ENCODE measurements around the gene C1orf210.

C1orf210 gene

DNA sequence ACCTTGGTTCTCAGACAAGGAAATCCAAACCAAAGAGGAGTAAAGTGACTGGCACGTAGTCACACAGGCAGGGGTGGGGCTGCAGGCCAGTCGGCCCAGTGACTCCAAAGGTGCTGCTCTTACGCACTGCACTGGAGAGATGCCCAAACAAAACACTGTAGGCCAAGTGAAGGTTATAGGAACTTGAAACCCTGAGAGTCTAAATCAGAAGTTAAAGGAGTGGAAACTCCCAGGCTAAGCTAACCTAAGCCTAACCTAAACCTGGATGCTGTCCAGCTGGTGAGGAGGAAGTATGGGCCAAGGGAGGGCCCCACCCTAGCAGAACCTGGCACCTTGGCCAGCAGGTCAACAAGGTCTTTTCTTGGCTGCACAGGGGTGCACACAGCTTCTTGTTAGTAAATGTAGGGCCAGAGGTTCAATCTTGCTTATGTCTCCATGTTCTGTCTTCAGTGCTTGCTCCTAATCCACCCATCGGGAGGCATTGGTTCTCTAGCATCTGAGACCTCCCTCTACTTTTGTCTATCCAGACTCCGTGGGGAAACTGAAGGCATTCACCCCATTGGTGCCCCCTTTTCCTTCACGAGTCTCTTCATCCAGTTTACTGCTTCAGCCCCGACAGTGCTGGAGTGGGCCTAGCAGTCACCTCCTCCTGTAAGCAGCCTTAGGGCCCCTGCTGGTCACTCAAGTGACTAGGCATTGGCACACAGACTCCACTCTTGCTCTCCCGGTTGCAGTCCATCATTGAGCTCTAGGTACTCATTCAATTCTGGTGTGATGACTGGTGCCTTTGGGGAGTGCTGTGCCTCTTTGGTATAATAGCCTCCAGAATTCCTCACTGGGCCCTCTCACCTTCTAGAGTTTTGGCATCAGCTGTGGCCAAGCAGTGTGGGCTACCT, 28.5 kb downstream of the C1orf210 start:
- no peak overlapping the region for H3K4me3 ChIP-seq (ENCODE audit: low read depth, low read length)
- TF ChIP-seq, protein P1, sequence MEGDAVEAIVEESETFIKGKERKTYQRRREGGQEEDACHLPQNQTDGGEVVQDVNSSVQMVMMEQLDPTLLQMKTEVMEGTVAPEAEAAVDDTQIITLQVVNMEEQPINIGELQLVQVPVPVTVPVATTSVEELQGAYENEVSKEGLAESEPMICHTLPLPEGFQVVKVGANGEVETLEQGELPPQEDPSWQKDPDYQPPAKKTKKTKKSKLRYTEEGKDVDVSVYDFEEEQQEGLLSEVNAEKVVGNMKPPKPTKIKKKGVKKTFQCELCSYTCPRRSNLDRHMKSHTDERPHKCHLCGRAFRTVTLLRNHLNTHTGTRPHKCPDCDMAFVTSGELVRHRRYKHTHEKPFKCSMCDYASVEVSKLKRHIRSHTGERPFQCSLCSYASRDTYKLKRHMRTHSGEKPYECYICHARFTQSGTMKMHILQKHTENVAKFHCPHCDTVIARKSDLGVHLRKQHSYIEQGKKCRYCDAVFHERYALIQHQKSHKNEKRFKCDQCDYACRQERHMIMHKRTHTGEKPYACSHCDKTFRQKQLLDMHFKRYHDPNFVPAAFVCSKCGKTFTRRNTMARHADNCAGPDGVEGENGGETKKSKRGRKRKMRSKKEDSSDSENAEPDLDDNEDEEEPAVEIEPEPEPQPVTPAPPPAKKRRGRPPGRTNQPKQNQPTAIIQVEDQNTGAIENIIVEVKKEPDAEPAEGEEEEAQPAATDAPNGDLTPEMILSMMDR (conservative IDR thresholded peaks at IDR 0.05; ENCODE audit: low read depth, low read length) = no peak
- DNase-seq (ENCODE audit: low read depth) = no peak

DNA sequence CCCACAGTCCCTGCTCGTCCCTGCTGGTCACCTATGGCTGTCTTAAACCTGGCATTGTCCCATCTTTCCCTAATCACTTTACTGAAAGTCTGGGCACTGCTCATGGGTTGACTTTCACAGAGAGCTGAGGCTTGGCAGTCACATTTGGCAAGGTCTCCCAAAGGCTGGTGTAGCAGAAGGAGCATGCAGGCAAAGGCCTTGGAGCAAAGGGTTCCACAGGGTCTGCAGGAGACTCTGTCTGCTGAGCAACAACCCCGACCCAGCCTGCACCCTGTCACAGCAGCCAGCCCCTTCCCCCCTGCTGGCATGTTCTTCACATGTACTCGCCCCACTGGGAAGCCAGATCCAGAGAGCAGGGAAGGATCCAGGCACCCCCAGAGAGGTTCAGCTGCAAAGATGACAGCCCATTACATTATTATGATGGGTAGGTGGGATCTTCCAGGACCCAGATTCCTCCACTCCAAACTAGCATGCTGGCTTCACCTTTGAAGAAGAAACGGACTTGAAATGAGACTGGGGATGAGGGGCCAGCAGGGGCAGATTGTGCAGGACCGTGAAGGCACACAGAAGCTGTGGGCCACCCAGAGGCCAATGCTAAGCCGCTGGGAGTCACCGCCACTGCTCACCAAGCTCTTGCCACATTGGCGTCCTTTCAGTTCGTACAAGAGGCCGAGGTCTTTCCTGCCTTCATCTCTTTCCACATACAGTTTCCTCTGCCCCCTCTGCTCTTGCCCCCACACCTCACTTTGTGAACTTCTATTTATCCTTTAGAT, 29.8 kb downstream of the C1orf210 start:
- no peak for DNase-seq (ENCODE audit: low read depth)
- TF ChIP-seq, protein P1 (conservative IDR thresholded peaks at IDR 0.05; ENCODE audit: low read depth, low read length) = no peak
- H3K4me3 ChIP-seq (ENCODE audit: low read depth, low read length) = no peak overlapping the region

DNA sequence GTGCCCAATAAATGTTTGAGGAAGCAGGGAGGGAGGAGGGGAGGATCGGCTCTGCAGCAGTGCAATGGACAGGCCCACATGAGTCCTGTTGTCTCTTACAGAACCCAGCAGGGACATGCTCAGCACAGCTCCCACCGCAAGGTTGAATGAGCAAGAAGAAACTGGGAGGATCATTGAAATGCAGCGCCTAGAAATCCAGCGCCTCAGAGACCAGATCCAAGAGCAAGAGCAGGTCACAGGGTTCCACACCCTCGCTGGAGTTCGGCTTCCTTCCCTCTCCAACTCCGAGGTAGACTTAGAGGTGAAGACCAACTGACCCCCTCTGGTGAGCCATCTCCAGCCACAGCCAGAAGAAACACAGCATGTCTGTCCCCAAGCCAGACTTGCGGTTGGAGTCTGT, 31.5 kb downstream of the C1orf210 start:
- H3K4me3 ChIP-seq (ENCODE audit: low read depth, low read length) = no peak overlapping the region
- no peak for DNase-seq (ENCODE audit: low read depth)
- TF ChIP-seq, protein P1 (conservative IDR thresholded peaks at IDR 0.05; ENCODE audit: low read depth, low read length) = no peak

DNA sequence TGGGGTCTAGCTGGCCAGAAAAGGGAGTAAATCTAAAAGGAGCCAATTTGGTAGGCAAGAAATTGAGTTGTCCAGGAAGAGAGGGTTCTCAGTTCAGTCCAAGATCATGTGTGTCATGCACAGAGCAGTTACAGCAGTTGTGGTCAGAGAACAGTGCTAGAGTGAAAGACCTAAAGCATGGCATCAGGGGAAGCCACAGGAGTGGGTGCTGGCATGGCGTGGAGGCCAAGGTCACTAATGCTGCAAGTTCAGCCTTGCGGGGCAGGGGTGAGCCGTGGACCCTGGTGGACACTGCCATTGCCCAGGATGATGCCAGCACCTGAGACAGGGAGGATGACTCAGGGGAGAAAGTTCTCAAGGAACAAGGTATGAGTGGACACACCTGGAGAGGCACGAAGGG, 32.2 kb downstream of the C1orf210 start:
- TF ChIP-seq, protein P1 (conservative IDR thresholded peaks at IDR 0.05; ENCODE audit: low read depth, low read length) = no peak
- DNase-seq (ENCODE audit: low read depth) = no peak
- no peak overlapping the region for H3K4me3 ChIP-seq (ENCODE audit: low read depth, low read length)

DNA sequence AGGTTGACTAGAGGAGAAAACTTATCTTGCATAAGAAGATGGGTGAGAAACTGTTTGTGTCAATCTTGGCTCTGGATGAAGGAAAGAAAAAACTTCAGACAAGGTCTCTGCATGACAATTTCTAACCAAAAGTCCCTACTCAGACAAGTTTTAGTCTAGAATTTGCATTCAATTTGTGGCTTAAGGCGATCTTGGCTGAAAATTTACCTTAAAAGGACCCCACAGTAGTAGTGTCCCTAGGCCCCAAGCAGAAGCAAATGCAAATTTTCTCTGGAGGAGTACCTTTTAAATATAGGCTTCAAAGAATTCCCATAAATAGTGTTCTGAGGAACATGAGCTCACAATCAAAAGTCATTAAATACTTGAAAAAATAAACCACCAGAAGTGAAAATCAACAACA, 33.2 kb downstream of the C1orf210 start:
- TF ChIP-seq, protein P1 (conservative IDR thresholded peaks at IDR 0.05; ENCODE audit: low read depth, low read length) = no peak
- DNase-seq (ENCODE audit: low read depth) = no peak
- H3K4me3 ChIP-seq (ENCODE audit: low read depth, low read length) = no peak overlapping the region

DNA sequence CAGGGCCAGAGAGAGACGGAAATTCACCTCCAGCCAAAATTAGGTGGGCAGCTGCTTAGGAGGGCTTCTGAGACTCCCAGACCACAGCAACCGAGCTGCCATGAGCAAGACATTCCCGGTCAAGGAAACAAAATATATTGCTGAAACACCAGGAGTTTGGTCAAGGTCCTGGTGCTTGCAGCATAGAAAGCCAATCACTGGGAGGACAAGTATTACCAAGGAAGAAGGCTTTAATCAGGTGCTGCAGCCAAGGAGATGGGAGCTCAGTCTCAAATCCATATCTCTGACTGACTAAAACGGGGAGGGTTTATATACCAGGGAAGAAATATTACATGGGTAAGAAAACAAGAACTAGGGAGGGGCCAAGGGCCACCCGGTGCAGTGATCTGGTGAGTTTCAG, 34.4 kb downstream of the C1orf210 start:
- DNase-seq (ENCODE audit: low read depth) = no peak
- TF ChIP-seq, protein P1 (conservative IDR thresholded peaks at IDR 0.05; ENCODE audit: low read depth, low read length) = no peak
- no peak overlapping the region for H3K4me3 ChIP-seq (ENCODE audit: low read depth, low read length)

Measured in choroid plexus epithelial cell (primary cell).